ENCODE measurements around the gene DST.

GRCh38 chr6:56664029-56664428, 21.3 kb upstream of the DST start:
- TF ChIP-seq CTCF (conservative IDR thresholded peaks at IDR 0.05; ENCODE audit: low read length), result no peak
- TF ChIP-seq EZH2phosphoT487 (IDR thresholded peaks at IDR 0.05; ENCODE audit: borderline replicate concordance), result no peak

All from Loucy (cell line).